ENCODE results near the gene PYCR2. TPM values are rescaled to one million over a fixed set of nuclear protein-coding genes. Genes with fewer than 3 reads are reported as not detected.
A peak's percentile ranks its signal among the peaks of the same experiment; 100 is the strongest.

The PYCR2 gene
- total and polyA plus RNA-seq, 7 donors: 31.0 to 74.4 (median 34.9) TPM

DNA sequence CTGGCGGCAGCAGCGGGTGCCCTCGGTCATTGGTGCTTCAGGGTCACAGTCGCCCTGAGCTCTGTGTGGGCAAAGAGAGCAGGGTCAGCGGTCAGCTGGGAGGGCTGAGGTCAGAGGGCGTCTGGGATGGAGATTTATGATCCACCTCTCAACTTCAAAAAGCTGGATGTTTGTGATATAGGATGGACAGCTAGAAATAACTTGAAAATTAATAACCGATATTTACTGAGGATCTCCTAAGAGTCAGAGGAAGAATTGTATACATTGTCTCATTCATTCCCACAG lies 37.1 kb downstream of the PYCR2 start:
- Histone ChIP-seq H3K27me3 (no peaks in the 10 kb centered on the region), H3K9me3 (no peaks in the 10 kb centered on the region), H3K4me1 (peaks cover 0 to 16% (median 4%) of the 10 kb centered on the region in 4 donors), H3K4me3 (no peak overlapping the region), H3K27ac (no peak overlapping the region), H3K36me3 (no peaks in the 10 kb centered on the region)
- no peak for DNase-seq
- intact Hi-C loops (cut with DNase I): no loop called here
- TF ChIP-seq POLR2AphosphoS5 (IDR thresholded peaks at IDR 0.05): no peak
- TF ChIP-seq, protein P1, sequence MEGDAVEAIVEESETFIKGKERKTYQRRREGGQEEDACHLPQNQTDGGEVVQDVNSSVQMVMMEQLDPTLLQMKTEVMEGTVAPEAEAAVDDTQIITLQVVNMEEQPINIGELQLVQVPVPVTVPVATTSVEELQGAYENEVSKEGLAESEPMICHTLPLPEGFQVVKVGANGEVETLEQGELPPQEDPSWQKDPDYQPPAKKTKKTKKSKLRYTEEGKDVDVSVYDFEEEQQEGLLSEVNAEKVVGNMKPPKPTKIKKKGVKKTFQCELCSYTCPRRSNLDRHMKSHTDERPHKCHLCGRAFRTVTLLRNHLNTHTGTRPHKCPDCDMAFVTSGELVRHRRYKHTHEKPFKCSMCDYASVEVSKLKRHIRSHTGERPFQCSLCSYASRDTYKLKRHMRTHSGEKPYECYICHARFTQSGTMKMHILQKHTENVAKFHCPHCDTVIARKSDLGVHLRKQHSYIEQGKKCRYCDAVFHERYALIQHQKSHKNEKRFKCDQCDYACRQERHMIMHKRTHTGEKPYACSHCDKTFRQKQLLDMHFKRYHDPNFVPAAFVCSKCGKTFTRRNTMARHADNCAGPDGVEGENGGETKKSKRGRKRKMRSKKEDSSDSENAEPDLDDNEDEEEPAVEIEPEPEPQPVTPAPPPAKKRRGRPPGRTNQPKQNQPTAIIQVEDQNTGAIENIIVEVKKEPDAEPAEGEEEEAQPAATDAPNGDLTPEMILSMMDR (IDR thresholded peaks at IDR 0.05): no peak
- TF ChIP-seq POLR2A (IDR thresholded peaks at IDR 0.05): no peak
- TF ChIP-seq EP300 (IDR thresholded peaks at IDR 0.05): no peak
- 24 to 77% methylated on average over 7 of the region's 7 CpGs for WGBS, 2 donors

DNA sequence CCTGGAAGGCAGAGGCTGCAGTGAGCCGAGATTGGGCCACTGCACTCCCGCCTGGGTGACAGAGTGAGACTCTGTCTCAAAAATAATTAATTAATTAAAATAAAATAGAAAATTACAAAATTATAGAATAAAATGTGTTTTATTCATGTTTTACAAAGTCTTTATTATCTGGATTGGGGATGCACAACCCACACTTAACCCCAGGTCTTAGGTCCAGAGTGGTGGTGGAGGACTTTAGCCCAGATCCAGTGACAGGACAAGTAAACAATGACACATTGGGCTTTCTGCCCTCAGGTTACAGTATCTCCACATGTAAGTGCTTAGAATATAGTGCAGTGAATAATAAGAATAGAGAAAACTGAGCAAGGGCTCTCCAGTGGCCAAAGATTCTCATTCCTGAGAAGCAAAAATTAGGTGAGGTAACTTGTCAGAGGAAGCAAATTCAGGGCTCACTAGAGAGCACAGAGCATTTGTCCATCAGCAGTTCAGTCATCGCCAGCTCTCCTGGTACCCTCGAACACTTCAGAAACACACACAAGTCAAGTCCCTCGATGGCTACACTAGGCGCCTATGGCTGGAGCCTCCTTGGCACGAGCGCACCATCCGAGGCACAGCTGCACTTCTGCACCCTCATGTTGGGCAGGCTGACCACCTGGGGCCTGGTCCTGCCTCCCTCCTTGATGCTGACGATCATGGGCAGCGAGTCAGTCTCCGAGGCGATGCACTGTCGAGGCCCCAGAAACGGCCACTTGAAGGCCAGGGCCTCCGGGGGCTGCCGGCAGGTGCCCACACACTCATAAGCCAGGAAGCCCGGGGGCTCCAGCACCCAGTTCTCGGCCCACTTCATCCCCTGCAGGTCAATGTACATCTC lies 37.7 kb downstream of the PYCR2 start:
- Histone ChIP-seq H3K9me3 (no peaks in the 10 kb centered on the region), H3K4me1 (peaks cover 0 to 17% (median 6%) of the 10 kb centered on the region in 4 donors), H3K27ac (no peak overlapping the region), H3K4me3 (no peak overlapping the region), H3K27me3 (no peaks in the 10 kb centered on the region), H3K36me3 (no peaks in the 10 kb centered on the region)
- TF ChIP-seq EP300 (IDR thresholded peaks at IDR 0.05) (no peak), POLR2A (IDR thresholded peaks at IDR 0.05) (no peak), POLR2AphosphoS5 (IDR thresholded peaks at IDR 0.05) (no peak)
- TF ChIP-seq, protein P1 (IDR thresholded peaks at IDR 0.05): no peak
- DNase-seq: no peak
- WGBS, 2 donors: 30 to 73% methylated on average over 19 of the region's 19 CpGs
- intact Hi-C loops (cut with DNase I): no loop called here

DNA sequence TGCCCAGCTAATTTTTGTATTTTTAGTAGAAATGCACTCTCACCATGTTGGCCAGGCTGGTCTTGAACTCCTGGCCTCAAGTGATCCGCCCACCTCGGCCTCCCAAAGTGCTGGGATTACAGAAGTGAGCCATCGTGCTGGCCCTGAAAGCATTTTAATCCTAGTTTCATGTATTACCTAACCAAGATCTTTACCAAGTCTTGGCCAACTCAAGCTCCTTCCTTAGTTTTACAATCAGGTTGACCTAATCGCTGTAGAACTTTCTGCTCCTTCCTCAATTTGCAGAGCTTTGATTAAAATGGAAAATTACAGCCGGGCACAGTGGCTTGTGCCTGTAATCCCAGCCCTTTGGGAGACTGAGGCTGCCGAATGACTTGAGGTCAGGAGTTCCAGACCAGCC lies 38.7 kb downstream of the PYCR2 start:
- DNase-seq: no peak
- H3K4me3 ChIP-seq: no peak overlapping the region
- no peaks in the 10 kb centered on the region for H3K27me3 ChIP-seq
- no peaks in the 10 kb centered on the region for H3K9me3 ChIP-seq
- H3K4me1 ChIP-seq: peaks cover 0 to 28% (median 17%) of the 10 kb centered on the region in 4 donors
- 73 to 89% methylated on average over 6 of the region's 6 CpGs for WGBS, 2 donors
- H3K27ac ChIP-seq: no peak overlapping the region
- H3K36me3 ChIP-seq: no peaks in the 10 kb centered on the region
- intact Hi-C loops (cut with DNase I): no loop called here
- TF ChIP-seq, protein P1 (IDR thresholded peaks at IDR 0.05): no peak
- TF ChIP-seq EP300 (IDR thresholded peaks at IDR 0.05): no peak
- TF ChIP-seq POLR2A (IDR thresholded peaks at IDR 0.05): no peak
- TF ChIP-seq POLR2AphosphoS5 (IDR thresholded peaks at IDR 0.05): no peak

DNA sequence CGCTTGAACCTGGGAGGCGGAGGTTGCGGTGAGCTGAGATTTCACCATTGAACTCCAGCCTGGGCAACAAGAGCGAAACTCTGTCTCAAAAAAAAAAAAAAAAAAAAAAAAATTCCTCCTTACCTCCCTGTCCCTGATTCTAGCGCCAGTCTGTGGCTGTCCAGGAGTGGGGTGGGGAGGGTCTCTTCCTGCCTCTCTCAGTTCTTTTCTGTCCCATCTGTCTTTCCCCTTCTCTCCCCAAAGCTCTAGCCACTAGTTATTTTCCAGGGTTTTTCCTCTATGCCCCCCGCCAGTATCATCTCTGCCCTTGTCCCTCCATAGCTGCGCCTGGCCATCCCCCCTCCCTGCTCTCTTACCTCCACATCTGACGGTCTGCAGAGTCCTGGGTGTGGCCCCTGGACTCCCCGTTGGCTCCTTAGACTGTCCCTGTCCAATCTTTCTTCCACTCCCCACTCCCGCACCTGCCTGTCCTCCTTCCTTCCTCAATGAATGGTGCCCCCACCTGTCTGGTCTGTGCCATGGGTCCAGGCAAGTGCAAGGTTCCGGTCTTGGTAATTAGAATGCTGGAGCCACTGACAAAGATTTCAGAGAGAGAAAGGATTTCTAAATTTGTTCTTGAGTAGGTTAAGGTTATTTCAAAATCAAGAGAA lies 40.3 kb downstream of the PYCR2 start:
- TF ChIP-seq EP300 (IDR thresholded peaks at IDR 0.05) (no peak), POLR2AphosphoS5 (IDR thresholded peaks at IDR 0.05) (no peak), POLR2A (IDR thresholded peaks at IDR 0.05) (no peak)
- TF ChIP-seq, protein P1 (IDR thresholded peaks at IDR 0.05): no peak
- Histone ChIP-seq H3K9me3 (no peaks in the 10 kb centered on the region), H3K4me3 (peak overlapping the region in 1 of 4 donors; percentile 98), H3K36me3 (no peaks in the 10 kb centered on the region), H3K27ac (peak overlapping the region in 3 of 4 donors; percentile 89 to 91 (median 90)), H3K4me1 (peaks cover 0 to 44% (median 33%) of the 10 kb centered on the region in 4 donors), H3K27me3 (no peaks in the 10 kb centered on the region)
- intact Hi-C loops (cut with DNase I): loop anchor here (2.0 to 5.0 kb wide), 4 partner anchors 27 to 94 kb away; partner anchors contain the start of genes EPHX1 and PYCR2
- DNase-seq: no peak
- 19 to 72% methylated on average over 10 to 11 of the region's 11 CpGs for WGBS, 2 donors
